ENCODE results near the gene SCAMP5. TPM values are rescaled to one million over a fixed set of nuclear protein-coding genes. Genes with fewer than 3 reads are reported as not detected.
A peak's percentile ranks its signal among the peaks of the same experiment; 100 is the strongest.

Gene SCAMP5
- total and polyA plus RNA-seq, 3 experiments from 2014 or later: 0.16 to 1.1 (median 0.74) TPM

DNA sequence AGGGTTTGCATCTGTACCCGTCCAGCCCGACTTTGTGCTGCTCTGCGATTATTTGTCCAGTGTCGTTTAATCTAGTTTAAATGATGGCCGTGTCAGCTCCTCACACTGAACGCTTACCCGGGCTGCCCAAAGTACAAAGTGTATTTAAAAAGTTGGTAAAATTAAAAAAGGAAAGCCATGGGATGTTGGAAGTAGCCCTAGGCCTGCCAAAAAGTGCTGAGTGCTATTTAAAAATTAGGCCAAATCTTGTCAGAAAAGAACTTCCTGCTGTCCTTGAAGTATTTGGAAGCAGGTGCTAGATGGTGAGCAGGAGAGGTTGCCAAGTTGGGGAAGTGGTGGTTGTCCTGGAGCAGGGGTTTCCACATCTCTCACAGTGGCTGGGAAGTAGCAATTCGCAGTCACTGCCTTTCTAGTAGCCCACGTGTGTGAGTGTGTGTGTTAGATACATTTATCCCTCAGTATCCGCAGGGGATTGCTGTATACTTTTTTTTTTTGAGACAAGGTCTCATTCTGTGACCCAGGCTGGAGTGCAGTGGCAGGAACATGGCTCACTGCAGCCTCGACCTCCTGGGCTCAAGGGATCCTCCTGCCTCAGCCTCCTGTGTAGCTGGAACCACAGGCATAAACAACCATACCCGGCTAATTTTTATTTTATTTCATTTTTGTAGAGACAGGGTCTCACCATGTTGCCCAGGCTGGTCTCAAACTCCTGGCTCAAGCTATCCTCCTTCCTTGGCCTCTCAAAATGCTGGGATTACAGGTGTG, 28.7 kb downstream of the SCAMP5 start:
- H3K27me3 Mint-ChIP-seq: no peaks in the 10 kb centered on the region
- no peaks in the 10 kb centered on the region for H3K9me3 Mint-ChIP-seq
- peaks cover 0 to 10% (median under 1%) of the 10 kb centered on the region in 3 donors for H3K36me3 Mint-ChIP-seq
- H3K4me3 Mint-ChIP-seq: peak overlapping the region; percentile 91 to 97 (median 94)
- CTCF ChIA-PET: interaction anchor here (1.0 to 4.5 kb wide), 6 partner anchors 19 to 191 kb away, joined by 3 to 19 read pairs (median 4); partner anchors contain the start of genes C15orf39 and SCAMP5
- DNase-seq: no peak
- H3K4me1 Mint-ChIP-seq: peaks cover 17 to 24% (median 23%) of the 10 kb centered on the region in 3 donors
- Histone ChIP-seq H3K9me3 (ENCODE audit: low read length) (no peaks in the 10 kb centered on the region), H3K4me3 (ENCODE audit: low read length) (peak overlapping the region; percentile 84), H3K27ac (ENCODE audit: low read depth, low read length) (peak overlapping the region; percentile 82), H3K4me1 (ENCODE audit: insufficient read depth, low read length) (peaks cover 12% of the 10 kb centered on the region), H3K36me3 (ENCODE audit: insufficient read depth, low read length) (no peaks in the 10 kb centered on the region), H3K27me3 (ENCODE audit: insufficient read depth, low read length, poor library complexity, severe bottlenecking) (no peaks in the 10 kb centered on the region)
- POLR2A ChIA-PET: interaction anchor here (0.6 to 1.6 kb wide), 3 partner anchors 64 to 333 kb away, joined by 4 to 10 read pairs (median 6); partner anchors contain the start of gene C15orf39
- H3K27ac Mint-ChIP-seq: peak overlapping the region; percentile 74 to 97 (median 90)

DNA sequence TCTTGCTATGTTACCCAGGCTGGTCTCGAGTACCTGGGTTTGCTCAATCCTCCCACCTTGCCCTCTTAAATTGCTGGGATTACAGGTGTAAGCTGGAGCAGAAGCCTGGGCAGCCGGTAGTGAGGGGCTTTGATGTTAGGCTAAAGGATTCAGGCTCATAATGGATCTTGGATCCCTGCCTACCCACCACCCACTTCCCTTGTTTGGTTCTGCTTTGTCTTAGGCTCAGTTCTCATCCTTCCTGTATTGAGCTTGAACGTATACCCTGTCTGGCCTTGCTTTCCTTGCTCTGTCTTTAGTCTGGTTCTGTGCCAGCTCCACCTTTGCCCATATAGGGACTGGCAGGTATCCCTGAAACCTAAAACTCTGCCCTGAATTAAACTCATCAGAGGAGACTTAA, 29.7 kb downstream of the SCAMP5 start:
- Histone ChIP-seq H3K4me3 (ENCODE audit: low read length) (no peak overlapping the region), H3K27me3 (ENCODE audit: insufficient read depth, low read length, poor library complexity, severe bottlenecking) (no peaks in the 10 kb centered on the region), H3K4me1 (ENCODE audit: insufficient read depth, low read length) (peaks cover 17% of the 10 kb centered on the region), H3K36me3 (ENCODE audit: insufficient read depth, low read length) (no peaks in the 10 kb centered on the region), H3K9me3 (ENCODE audit: low read length) (no peaks in the 10 kb centered on the region), H3K27ac (ENCODE audit: low read depth, low read length) (no peak overlapping the region)
- H3K36me3 Mint-ChIP-seq: peaks cover 0 to 14% (median 2%) of the 10 kb centered on the region in 3 donors
- ChIA-PET CTCF (interaction anchor here (0.9 to 4.5 kb wide), 3 partner anchors 177 to 1050 kb away, joined by 3 to 19 read pairs (median 4); partner anchors contain the start of gene C15orf39), POLR2A (no interaction called here)
- no peaks in the 10 kb centered on the region for H3K27me3 Mint-ChIP-seq
- peak overlapping the region in 7 of 8 donors; percentile 11 to 79 (median 66) for H3K27ac Mint-ChIP-seq
- peak overlapping the region; percentile 53 to 97 (median 94) for H3K4me3 Mint-ChIP-seq
- DNase-seq: no peak
- H3K9me3 Mint-ChIP-seq: no peaks in the 10 kb centered on the region
- H3K4me1 Mint-ChIP-seq: peaks cover 21 to 30% (median 28%) of the 10 kb centered on the region in 3 donors

DNA sequence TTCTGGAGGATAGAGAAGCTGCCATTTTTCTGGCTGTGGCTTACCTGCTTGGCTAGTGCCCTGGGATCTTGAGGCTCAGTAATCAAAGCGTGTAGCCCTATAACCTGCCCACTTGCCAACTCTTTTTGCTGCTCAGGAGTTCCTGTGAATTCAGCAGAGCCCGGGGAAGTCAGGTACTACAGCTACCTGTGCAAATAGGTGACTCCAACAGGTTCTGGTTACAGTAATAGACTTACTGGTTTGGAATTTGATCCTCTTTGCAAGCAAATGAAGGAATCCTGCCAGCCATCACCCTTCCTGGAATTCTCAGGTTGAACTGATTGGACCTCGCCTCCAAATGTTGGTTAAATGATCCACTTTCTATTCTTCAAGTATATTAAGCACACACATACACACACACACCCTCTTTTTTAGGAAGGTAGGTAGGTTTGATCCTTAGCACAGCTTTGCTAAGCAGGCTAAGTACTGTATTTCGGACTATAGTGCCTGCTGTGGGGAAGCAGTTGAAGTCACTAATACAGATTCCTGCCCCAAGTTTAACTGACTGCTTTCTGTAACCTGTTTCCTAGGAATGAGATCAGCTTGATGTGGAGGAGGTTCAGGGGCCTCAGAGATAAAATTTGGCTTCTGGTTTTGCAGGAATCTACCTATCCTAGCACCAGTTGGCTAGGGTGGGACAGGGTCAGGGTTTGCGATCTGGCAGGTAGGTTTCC, 30.3 kb downstream of the SCAMP5 start:
- Mint-ChIP-seq H3K27ac (peak overlapping the region in 6 of 8 donors; percentile 55 to 82 (median 73)), H3K4me3 (peak overlapping the region in 6 of 7 donors; percentile 91 to 97 (median 94)), H3K36me3 (peaks cover 0 to 17% (median 2%) of the 10 kb centered on the region in 3 donors), H3K27me3 (no peaks in the 10 kb centered on the region), H3K9me3 (no peaks in the 10 kb centered on the region), H3K4me1 (peaks cover 21 to 30% (median 28%) of the 10 kb centered on the region in 3 donors)
- no peak for DNase-seq
- peaks cover 17% of the 10 kb centered on the region for H3K4me1 ChIP-seq (ENCODE audit: insufficient read depth, low read length)
- CTCF ChIA-PET: interaction anchor here (0.9 to 4.5 kb wide), 4 partner anchors 176 to 1050 kb away, joined by 3 to 19 read pairs (median 6); partner anchors contain the start of gene C15orf39
- no peaks in the 10 kb centered on the region for H3K27me3 ChIP-seq (ENCODE audit: insufficient read depth, low read length, poor library complexity, severe bottlenecking)
- no peaks in the 10 kb centered on the region for H3K9me3 ChIP-seq (ENCODE audit: low read length)
- H3K36me3 ChIP-seq (ENCODE audit: insufficient read depth, low read length): no peaks in the 10 kb centered on the region
- POLR2A ChIA-PET: no interaction called here
- H3K27ac ChIP-seq (ENCODE audit: low read depth, low read length): no peak overlapping the region
- H3K4me3 ChIP-seq (ENCODE audit: low read length): no peak overlapping the region

DNA sequence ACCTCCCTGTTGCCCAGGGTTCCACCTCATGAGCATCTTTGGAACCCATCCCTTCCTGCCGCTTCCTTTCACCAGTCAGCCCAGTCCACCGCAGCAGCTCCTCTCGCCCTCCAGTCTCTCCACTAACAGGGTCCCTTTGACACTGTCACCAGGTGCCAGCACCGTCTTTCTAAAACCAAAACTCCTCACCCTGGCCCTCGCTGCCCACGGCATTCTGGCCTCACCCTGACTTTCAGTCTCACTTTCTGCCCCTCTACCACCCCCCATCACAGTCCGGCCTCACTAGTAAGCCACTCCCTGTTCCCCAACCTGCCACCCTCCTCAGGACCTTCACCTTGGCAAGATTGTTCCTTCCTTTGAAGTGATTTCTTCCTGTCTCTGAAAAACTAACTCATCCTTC, 32.2 kb downstream of the SCAMP5 start:
- no peaks in the 10 kb centered on the region for H3K27me3 Mint-ChIP-seq
- no peaks in the 10 kb centered on the region for H3K36me3 ChIP-seq (ENCODE audit: insufficient read depth, low read length)
- POLR2A ChIA-PET: no interaction called here
- H3K27ac ChIP-seq (ENCODE audit: low read depth, low read length): no peak overlapping the region
- DNase-seq: no peak
- H3K27me3 ChIP-seq (ENCODE audit: insufficient read depth, low read length, poor library complexity, severe bottlenecking): no peaks in the 10 kb centered on the region
- H3K27ac Mint-ChIP-seq: peak overlapping the region in 2 of 8 donors; percentile 36 to 84
- H3K36me3 Mint-ChIP-seq: peaks cover 0 to 23% (median 3%) of the 10 kb centered on the region in 3 donors
- H3K4me1 ChIP-seq (ENCODE audit: insufficient read depth, low read length): peaks cover 17% of the 10 kb centered on the region
- no peaks in the 10 kb centered on the region for H3K9me3 ChIP-seq (ENCODE audit: low read length)
- H3K4me3 ChIP-seq (ENCODE audit: low read length): no peak overlapping the region
- CTCF ChIA-PET: interaction anchor here (1.1 to 5.2 kb wide), 4 partner anchors 174 to 181 kb away, joined by 3 to 57 read pairs (median 6); partner anchors contain the start of gene C15orf39
- H3K4me3 Mint-ChIP-seq: no peak overlapping the region
- H3K9me3 Mint-ChIP-seq: no peaks in the 10 kb centered on the region
- peaks cover 21 to 33% (median 28%) of the 10 kb centered on the region in 3 donors for H3K4me1 Mint-ChIP-seq

DNA sequence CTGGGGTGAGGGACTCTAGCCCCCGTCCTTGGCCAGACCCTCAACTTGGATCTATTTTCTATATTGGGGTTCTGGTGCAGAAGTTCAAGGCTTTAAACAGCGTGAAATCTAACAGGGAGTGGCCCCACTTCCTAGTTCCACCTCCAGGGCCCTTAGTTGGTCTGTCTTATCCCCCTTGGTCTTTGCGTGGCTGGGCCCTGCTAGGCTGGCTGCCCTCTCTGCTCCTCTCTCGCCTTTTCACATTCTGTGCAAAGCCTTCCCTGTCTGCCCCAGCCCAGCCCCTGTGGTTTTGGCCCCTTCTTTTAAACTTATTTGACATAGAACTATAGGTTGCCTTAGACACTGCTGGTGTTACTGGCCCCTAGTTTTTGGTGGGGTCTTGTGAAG, 33.6 kb downstream of the SCAMP5 start:
- Histone ChIP-seq H3K27ac (ENCODE audit: low read depth, low read length) (no peak overlapping the region), H3K27me3 (ENCODE audit: insufficient read depth, low read length, poor library complexity, severe bottlenecking) (no peaks in the 10 kb centered on the region), H3K4me1 (ENCODE audit: insufficient read depth, low read length) (peaks cover 12% of the 10 kb centered on the region), H3K4me3 (ENCODE audit: low read length) (no peak overlapping the region), H3K36me3 (ENCODE audit: insufficient read depth, low read length) (no peaks in the 10 kb centered on the region), H3K9me3 (ENCODE audit: low read length) (no peaks in the 10 kb centered on the region)
- no peak for DNase-seq
- Mint-ChIP-seq H3K27me3 (no peaks in the 10 kb centered on the region), H3K36me3 (peaks cover 0 to 20% (median 3%) of the 10 kb centered on the region in 3 donors), H3K27ac (peak overlapping the region in 2 of 8 donors; percentile 68 to 90), H3K4me1 (peaks cover 14 to 25% (median 20%) of the 10 kb centered on the region in 3 donors), H3K4me3 (no peak overlapping the region), H3K9me3 (no peaks in the 10 kb centered on the region)
- ChIA-PET POLR2A (interaction anchor here (0.6 to 1.3 kb wide), 3 partner anchors 173 to 245 kb away, joined by 3 to 6 read pairs (median 5); partner anchors contain the start of gene C15orf39), CTCF (interaction anchor here (0.7 to 5.2 kb wide), 19 partner anchors 9 to 1056 kb away, joined by 3 to 57 read pairs (median 4); partner anchors contain the start of gene C15orf39)

DNA sequence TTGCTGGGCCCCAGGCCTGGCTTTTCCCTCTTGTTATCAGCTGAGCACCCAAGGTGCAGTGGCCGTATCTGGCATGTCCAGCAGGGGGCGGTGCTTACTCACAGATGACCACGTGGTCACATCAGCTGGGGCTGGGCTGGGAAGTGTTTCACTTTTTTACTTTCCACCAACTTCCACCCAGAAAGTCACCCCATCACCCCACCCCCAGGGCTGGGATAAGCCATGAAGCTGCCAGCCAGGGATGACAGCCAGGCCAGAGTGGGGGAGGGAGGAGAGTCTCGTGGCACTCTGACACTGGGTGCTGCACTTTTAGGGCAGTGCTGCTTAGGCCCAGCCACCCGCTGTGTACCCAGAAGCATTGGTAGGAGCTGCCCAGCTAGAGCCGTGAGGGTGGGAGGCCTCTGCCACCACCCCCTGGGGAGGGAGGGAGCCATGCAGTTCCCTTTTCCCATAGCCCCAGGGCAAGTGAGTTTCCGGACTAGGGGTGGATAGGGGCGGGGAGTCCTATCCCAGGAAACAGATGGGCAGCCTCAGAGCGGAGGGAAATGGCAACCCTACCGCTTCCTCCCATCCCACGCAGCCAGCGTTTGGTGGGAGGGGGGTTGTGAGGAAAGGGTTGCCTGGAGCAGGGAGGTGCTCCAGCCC, 34.1 kb downstream of the SCAMP5 start:
- peaks cover 10 to 22% (median 15%) of the 10 kb centered on the region in 3 donors for H3K4me1 Mint-ChIP-seq
- Histone ChIP-seq H3K36me3 (ENCODE audit: insufficient read depth, low read length) (no peaks in the 10 kb centered on the region), H3K27me3 (ENCODE audit: insufficient read depth, low read length, poor library complexity, severe bottlenecking) (no peaks in the 10 kb centered on the region), H3K4me3 (ENCODE audit: low read length) (no peak overlapping the region), H3K27ac (ENCODE audit: low read depth, low read length) (no peak overlapping the region), H3K9me3 (ENCODE audit: low read length) (no peaks in the 10 kb centered on the region), H3K4me1 (ENCODE audit: insufficient read depth, low read length) (peaks cover 7% of the 10 kb centered on the region)
- H3K36me3 Mint-ChIP-seq: peaks cover 0 to 20% (median 3%) of the 10 kb centered on the region in 3 donors
- H3K4me3 Mint-ChIP-seq: no peak overlapping the region
- peak overlapping the region in 2 of 8 donors; percentile 68 to 90 for H3K27ac Mint-ChIP-seq
- ChIA-PET POLR2A (interaction anchor here (0.6 to 1.3 kb wide), 3 partner anchors 172 to 246 kb away, joined by 3 to 6 read pairs (median 5); partner anchors contain the start of gene C15orf39), CTCF (interaction anchor here (0.7 to 5.2 kb wide), 19 partner anchors 8 to 1057 kb away, joined by 3 to 57 read pairs (median 4); partner anchors contain the start of gene C15orf39)
- peak; percentile 73 to 89 (median 83) for DNase-seq
- no peaks in the 10 kb centered on the region for H3K27me3 Mint-ChIP-seq
- H3K9me3 Mint-ChIP-seq: no peaks in the 10 kb centered on the region

DNA sequence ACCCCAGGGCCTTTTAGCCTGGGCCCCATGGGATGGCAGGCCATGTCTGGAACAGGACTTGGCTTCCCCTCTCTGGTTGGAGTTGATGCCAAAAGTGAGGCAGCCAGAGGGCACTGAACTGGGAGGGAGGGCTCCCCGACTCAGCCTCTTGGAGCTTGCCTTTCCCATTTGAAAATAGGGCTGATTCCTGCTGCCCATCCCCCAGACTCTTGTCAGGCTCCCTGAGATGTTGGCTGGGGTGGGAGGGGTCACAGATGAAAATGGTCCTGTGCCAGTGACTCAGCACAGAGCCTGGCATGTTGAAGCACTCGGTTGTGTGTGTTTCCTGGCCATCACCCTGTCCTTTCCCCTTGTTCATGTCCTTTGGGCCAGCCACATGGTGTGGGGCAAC, 34.7 kb downstream of the SCAMP5 start:
- ChIA-PET POLR2A (interaction anchor here (1.3 kb wide), 2 partner anchors 172 to 173 kb away, joined by 5 to 6 read pairs; partner anchors contain the start of gene C15orf39), CTCF (interaction anchor here (1.1 to 5.2 kb wide), 10 partner anchors 8 to 252 kb away, joined by 3 to 57 read pairs (median 6); partner anchors contain the start of gene C15orf39)
- Histone ChIP-seq H3K9me3 (ENCODE audit: low read length) (no peaks in the 10 kb centered on the region), H3K4me1 (ENCODE audit: insufficient read depth, low read length) (peaks cover 4% of the 10 kb centered on the region), H3K27me3 (ENCODE audit: insufficient read depth, low read length, poor library complexity, severe bottlenecking) (no peaks in the 10 kb centered on the region), H3K27ac (ENCODE audit: low read depth, low read length) (no peak overlapping the region), H3K36me3 (ENCODE audit: insufficient read depth, low read length) (no peaks in the 10 kb centered on the region), H3K4me3 (ENCODE audit: low read length) (no peak overlapping the region)
- Mint-ChIP-seq H3K9me3 (no peaks in the 10 kb centered on the region), H3K4me3 (no peak overlapping the region), H3K27ac (no peak overlapping the region), H3K36me3 (peaks cover 0 to 20% (median 3%) of the 10 kb centered on the region in 3 donors), H3K4me1 (peaks cover 7 to 17% (median 10%) of the 10 kb centered on the region in 3 donors), H3K27me3 (no peaks in the 10 kb centered on the region)
- no peak for DNase-seq

Measured in CD8-positive, alpha-beta memory T cell (primary cell).